Stimulated activated CD8-positive, alpha-beta memory T cell treated with anti-CD3 and anti-CD28 coated beads, Interleukin-4, amount 100 ng/mL, for 24 hours (primary cell): ENCODE data around the gene SETD6.
"Not testable (repeated sequence)": the region's sequence is repeated elsewhere in the genome, so short reads cannot be mapped to it uniquely, and the experiment has no call there.

Experiments
- DNase-seq: peaks from one replicate; pipeline ENCODE4 v3.0.0-alpha.2; 2020; ENCODE audit warnings: low read depth

SETD6 gene

DNA sequence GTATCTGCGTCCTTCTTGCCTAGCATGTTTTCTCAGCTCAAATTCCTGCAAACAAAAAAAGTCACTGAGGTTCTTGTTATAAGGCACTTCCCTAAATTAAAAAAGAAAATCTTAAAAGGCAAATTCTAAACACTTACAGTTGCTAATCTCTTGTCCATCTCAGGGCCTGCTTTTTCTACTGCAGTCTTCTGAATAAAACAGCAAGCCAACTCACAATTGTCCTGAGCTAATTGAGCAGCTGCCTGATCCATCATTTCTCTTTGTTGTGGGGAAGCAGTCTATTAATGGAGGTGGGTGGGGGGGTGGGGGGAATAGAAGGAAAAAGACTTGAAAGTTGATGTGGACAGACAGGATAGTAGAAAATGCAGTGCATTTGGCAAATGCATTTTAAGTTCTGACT lies 27.0 kb downstream of the SETD6 start:
- DNase-seq, result no peak

DNA sequence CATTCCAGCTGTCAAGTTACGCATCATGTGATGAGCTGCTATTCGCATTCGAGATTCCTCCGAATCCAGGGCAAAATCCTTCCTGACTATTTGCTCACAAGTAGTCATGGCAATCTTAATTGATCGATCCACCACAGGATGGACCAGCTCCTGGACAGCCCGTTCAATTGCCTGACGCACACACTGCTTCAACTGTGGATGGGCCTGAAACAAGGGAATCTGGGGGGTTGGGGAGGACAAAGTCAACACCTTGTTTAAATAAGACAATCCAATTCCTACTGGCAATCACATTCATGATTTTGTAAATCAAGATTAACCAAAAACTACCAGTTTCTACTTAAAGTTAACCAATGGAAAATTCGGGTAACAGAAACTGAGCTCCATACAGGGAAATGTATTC lies 28.4 kb downstream of the SETD6 start:
- DNase-seq, result no peak

GRCh38 chr16:58548378-58548777 lies 33.1 kb downstream of the SETD6 start:
- DNase-seq, result no peak

DNA sequence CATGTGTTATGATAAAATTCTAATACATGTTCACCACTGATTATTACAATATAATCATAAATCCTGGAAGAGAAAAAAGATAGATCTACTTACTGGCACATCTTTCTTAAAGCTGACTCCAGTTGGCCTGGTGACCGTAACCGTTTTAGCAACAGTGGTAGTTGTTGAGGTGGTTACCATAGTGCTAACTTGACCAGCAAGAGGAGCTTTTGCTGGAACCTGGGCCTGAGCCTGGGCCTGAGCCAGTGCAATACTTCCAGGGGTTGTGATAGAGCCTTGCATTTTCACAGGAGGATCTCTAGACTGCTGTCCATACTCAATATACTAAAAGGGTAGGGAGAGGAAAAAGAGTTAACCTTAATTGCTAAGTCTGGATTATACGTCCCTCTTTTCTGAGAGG lies 36.2 kb downstream of the SETD6 start:
- DNase-seq, result no peak

DNA sequence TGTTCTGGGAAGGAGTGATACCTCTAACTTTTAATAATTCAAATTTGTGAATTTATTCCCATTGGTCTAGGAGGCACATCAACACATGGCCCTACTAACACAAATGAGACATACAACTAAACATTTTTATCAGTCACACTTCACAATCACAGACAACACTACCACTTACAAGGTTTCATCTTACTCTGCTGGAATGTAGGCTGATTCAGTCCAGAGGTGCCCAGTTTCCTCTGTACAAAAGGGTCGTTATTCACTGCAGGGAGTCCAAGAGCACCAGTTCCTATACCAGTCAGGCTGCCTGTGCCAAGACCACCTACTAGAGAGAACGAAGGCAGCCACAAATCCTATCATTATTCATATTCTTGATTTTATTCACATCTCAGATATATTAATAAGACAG lies 41.4 kb downstream of the SETD6 start:
- no peak for DNase-seq

DNA sequence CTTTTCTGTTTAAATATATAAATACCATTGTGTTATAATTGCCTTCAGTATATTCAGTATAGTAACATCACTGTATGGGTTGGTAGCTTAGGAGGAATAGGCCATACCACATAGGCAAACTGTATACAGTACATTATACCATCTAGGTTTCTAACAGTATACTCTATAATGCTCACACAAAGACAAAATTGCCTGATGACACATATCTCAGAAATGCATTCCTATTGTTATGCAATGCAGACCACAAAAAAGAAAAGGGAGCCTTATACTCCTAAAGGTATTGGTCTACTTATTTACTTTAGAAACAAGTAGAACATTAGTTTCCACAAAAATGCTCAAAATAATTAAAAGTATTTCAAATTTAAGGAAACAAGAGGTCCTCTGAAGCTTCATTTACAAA lies 47.9 kb downstream of the SETD6 start:
- DNase-seq, result no peak

DNA sequence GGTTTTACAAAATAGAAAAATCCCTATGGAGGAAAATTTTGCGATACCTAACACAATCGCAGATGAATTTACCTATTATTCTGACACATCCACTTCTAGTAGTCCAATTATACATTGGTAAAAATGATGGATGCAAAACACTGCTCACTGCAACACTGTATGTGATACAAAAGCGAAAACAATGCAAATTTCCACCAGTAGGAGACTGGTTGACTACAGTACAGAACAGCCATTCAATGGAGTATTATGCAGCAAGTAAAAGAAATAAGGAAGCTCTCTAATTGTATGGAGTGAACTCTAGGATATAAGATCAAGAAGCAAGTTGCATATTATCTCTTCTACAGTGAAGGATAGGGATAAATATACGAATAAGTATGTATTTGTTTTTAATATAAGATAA lies 48.5 kb downstream of the SETD6 start:
- no peak for DNase-seq

DNA sequence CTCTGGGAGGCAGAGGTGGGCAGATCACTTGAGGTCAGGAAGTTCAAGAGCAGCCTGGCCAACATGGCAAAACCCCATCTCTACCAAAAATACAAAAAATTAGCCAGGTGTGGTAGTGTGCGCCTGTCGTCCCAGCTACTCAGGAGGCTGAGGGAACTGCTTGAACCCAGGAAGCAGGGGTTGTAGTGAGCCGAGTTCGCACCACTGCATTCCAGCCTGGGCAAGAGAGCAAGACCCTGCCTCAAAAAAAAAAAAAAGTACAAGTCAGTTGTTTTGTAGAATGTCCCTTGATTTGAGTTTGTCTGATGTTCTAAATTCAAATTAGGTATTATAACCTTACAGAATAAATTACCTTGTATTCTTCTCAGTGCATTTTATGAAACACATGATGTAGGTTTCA lies 50.4 kb downstream of the SETD6 start:
- not testable (repeated sequence) for DNase-seq
